Ascending aorta (tissue), 2 donors: ENCODE data around the gene KPTN. TPM values are rescaled to one million over a fixed set of nuclear protein-coding genes. Genes with fewer than 3 reads are reported as not detected.

Experiments used
- DNase-seq, 2 donors: peaks; one replicate each; pipeline ENCODE4 v3.0.0-alpha.2; 2019; ENCODE audit warnings: low spot score in 2 of 2
- H3K27ac ChIP-seq, 2 donors: fragments of 200-600 bp; sonication (generic); one replicate each; pipeline ENCODE4 v1.5.1; 2016 to 2017; ENCODE audit warnings: mild to moderate bottlenecking in 1 of 2
- H3K27me3 ChIP-seq: fragments of 200-600 bp; sonication (generic); one replicate; pipeline ENCODE4 v1.5.1; 2017
- H3K36me3 ChIP-seq, 2 donors: fragments of 200-600 bp; sonication (generic); one replicate each; pipeline ENCODE4 v1.5.1; 2016
- H3K4me1 ChIP-seq, 2 donors: fragments of 200-600 bp; sonication (generic); one replicate each; pipeline ENCODE4 v1.5.1; 2016 to 2017; ENCODE audit warnings: mild to moderate bottlenecking in 1 of 2
- H3K4me3 ChIP-seq, 2 donors: fragments of 200-600 bp; sonication (generic); one replicate each; pipeline ENCODE4 v1.5.1; 2016 to 2017; ENCODE audit warnings: mild to moderate bottlenecking in 1 of 2
- H3K9me3 ChIP-seq, 2 donors: fragments of 200-600 bp; sonication (generic); one replicate each; pipeline ENCODE4 v1.5.1; 2016
- intact Hi-C: fragments of 100-400 bp; cut with DNase I; formaldehyde crosslinking; loops from one replicate; pipeline ENCODE4 v1.15.1; 2023
- total RNA-seq: library from RNA; depleted of rRNA; stranded (reverse); fragments of >200 nt; gene quantifications from one replicate; pipeline ENCODE4 v1.1.0, GENCODE V29; 2016
- TF ChIP-seq, protein P1 (sequence below), 3 experiments: fragments of 200-600 bp in 2 of 3; fragments of 450-650 bp in 1 of 3; sonication (generic) in 2 of 3; IDR thresholded peaks; one replicate each; pipeline ENCODE4 v1.5.1; 2016 to 2019; ENCODE audit warnings: antibody characterized with exemption in 3 of 3, mild to moderate bottlenecking in 1 of 3, moderate library complexity in 1 of 3

Gene KPTN
- total RNA-seq, 1 donor from 2014 or later = 26.0 TPM

DNA sequence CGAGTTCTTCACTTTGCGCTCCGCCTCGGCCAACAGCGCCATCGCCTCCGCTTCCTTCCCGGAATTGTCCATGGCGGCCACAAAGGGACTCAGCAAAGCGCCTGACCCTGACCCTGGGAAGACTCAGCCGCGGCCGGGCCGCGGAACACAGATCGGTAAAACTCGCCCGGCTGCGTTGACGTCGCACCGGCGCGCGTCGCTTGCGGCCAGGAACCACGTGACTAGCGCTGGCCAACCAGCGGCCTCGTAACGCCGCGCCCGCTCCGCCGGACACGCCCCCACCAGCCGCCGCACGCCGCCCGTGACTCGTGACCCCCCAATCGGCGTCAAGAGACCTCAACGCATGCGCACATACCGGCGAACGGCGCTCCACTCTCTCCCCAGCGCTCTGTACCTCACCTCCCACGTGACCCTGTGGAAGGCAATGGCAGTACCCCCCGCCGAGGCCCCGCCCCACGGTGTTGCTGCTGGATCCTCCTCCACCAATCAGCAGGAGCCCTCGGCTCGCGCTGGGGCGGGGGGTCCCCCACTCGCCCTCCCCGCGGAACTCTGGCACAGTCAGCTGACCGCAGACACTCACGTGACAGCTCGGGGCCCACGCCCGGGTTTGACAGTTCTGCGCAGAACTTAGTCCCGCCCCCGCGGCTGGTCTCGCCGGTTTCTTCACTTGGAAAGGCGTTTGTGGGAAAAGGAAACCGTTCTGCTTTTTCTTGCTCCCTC lies 31.0 kb upstream of the KPTN start, which contains the start of gene NAPA:
TSS of gene NAPA (minus strand) at position 195 of the 720 bp plus-strand sequence. CDS start at position 72, 123 bp downstream.
- TF ChIP-seq, protein P1, sequence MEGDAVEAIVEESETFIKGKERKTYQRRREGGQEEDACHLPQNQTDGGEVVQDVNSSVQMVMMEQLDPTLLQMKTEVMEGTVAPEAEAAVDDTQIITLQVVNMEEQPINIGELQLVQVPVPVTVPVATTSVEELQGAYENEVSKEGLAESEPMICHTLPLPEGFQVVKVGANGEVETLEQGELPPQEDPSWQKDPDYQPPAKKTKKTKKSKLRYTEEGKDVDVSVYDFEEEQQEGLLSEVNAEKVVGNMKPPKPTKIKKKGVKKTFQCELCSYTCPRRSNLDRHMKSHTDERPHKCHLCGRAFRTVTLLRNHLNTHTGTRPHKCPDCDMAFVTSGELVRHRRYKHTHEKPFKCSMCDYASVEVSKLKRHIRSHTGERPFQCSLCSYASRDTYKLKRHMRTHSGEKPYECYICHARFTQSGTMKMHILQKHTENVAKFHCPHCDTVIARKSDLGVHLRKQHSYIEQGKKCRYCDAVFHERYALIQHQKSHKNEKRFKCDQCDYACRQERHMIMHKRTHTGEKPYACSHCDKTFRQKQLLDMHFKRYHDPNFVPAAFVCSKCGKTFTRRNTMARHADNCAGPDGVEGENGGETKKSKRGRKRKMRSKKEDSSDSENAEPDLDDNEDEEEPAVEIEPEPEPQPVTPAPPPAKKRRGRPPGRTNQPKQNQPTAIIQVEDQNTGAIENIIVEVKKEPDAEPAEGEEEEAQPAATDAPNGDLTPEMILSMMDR (IDR thresholded peaks at IDR 0.05) = no peak
- Histone ChIP-seq H3K4me3 (peak within 1 kb of the TSS; percentile 84 to 85), H3K9me3 (no peaks in the 10 kb centered on the region), H3K4me1 (peaks cover 21 to 38% of the 10 kb centered on the region in 2 donors), H3K27me3 (no peaks in the 10 kb centered on the region), H3K36me3 (no peaks in the 10 kb centered on the region), H3K27ac (peak within 1 kb of the TSS; percentile 92 to 96)
- DNase-seq = peak; percentile 100
- intact Hi-C loops = loop anchor here (1.0 to 2.0 kb wide), 6 partner anchors 31 to 228 kb away; partner anchors contain the start of gene KPTN

DNA sequence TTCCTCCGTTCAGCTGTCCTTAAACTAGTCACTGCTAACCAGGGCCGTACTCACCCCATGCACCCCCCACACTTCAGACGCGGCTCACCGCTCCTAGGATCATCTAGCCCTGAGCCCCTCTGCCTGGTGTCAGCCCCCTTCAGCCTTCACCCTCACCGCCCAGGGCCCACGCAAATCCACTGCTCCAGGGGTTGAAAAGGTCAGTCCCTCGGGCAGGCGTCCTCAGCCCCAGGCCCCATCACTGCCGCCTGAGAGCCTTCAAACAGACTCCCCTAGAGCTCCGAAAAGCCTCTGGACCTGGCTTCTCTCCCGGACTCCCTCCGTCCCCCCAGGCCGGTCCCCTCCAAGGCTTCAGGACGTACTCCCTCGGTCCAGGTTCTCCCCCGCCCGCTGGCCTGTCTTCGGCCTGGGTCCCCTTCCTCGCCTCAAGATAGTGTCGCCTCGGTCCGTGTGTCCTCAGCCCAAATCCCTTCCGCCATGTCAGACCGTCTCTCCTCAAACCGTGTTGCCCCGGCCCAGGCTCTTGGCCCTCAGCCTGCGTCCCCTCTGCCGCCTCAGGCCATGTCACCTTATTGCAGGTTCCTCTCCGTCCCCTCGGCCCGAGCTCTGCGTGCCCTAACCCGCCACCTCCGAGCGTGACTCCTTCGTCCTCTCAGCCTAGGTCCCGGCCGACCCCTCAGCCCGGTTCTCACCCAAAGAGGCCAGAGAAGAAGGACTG lies 30.3 kb upstream of the KPTN start:
- Histone ChIP-seq H3K27me3 (no peaks in the 10 kb centered on the region), H3K4me1 (peaks cover 25 to 45% of the 10 kb centered on the region in 2 donors), H3K4me3 (peak overlapping the region; percentile 84 to 85), H3K9me3 (no peaks in the 10 kb centered on the region), H3K36me3 (no peaks in the 10 kb centered on the region), H3K27ac (peak overlapping the region; percentile 92 to 96)
- intact Hi-C loops = loop anchor here (2.0 kb wide), 1 partner anchor 184 kb away; no protein-coding TSS in a partner anchor
- TF ChIP-seq, protein P1 (IDR thresholded peaks at IDR 0.05) = no peak
- DNase-seq = no peak

GRCh38 chr19:47512948-47513319 lies 28.9 kb upstream of the KPTN start:
- Histone ChIP-seq H3K36me3 (no peaks in the 10 kb centered on the region), H3K27ac (peak overlapping the region; percentile 92 to 96), H3K4me1 (peaks cover 26 to 56% of the 10 kb centered on the region in 2 donors), H3K27me3 (no peaks in the 10 kb centered on the region), H3K4me3 (peak overlapping the region in 1 of 2 donors; percentile 84), H3K9me3 (no peaks in the 10 kb centered on the region)
- TF ChIP-seq, protein P1 (IDR thresholded peaks at IDR 0.05) = no peak
- no peak for DNase-seq
- intact Hi-C loops = no loop called here

DNA sequence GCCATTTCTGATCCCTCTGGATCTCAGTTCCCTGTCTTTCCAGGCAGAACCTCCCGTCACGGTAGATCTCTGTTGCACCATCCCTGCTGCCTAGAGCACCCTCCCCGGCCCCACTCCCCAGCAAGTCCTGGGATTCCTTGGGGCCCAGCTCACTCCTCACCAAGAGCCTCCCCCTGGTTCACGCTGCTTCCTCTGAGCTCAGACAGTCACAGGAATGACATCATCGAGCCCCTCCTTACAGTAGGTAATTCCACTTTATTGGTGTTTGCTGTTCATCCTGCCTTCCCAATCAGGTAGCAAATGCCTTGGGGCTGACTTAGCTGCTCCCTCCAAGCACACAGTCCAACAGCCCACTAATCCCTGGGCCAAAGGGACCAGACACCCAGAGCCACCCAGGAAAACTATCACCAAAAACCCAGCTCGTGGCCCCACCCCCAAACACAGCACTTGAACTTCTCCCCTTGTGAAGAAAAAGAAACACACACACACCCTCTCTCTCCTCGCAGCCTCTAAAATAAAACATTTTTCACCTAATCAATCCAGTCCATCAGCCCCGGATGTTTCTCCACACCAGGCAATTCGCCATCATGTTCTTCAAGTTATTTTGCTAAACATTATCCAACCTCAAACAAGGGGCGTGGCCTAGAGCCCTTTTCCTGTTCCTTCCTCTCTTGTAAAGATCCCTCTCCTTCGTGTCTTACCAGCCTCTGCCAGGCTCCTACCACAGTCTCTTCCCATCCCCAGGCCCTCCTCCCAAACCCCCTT lies 28.3 kb upstream of the KPTN start:
- Histone ChIP-seq H3K9me3 (no peaks in the 10 kb centered on the region), H3K36me3 (no peaks in the 10 kb centered on the region), H3K27me3 (no peaks in the 10 kb centered on the region), H3K27ac (peak overlapping the region; percentile 92 to 96), H3K4me3 (peak overlapping the region in 1 of 2 donors; percentile 84), H3K4me1 (peaks cover 26 to 61% of the 10 kb centered on the region in 2 donors)
- no peak for DNase-seq
- TF ChIP-seq, protein P1 (IDR thresholded peaks at IDR 0.05) = no peak
- intact Hi-C loops = no loop called here

- TF ChIP-seq, protein P1 (IDR thresholded peaks at IDR 0.05) = no peak
- no peak overlapping the region for H3K4me3 ChIP-seq
- no peaks in the 10 kb centered on the region for H3K27me3 ChIP-seq
- peaks cover 26 to 62% of the 10 kb centered on the region in 2 donors for H3K4me1 ChIP-seq
- intact Hi-C loops = no loop called here
- DNase-seq = no peak
- H3K9me3 ChIP-seq = no peaks in the 10 kb centered on the region
- peaks cover 0 to under 1% of the 10 kb centered on the region in 2 donors for H3K36me3 ChIP-seq
- H3K27ac ChIP-seq = peak overlapping the region; percentile 92 to 96
Measured at GRCh38 chr19:47511681-47512080, 27.7 kb upstream of the KPTN start.
